CD4-positive, alpha-beta T cell (primary cell): ENCODE results near the gene DIP2C. TPM values are rescaled to one million over a fixed set of nuclear protein-coding genes. Genes with fewer than 3 reads are reported as not detected.

Experiments
- ATAC-seq: fragments of 200-7000 bp; cut with Tn5 transposase; one replicate; pipeline ENCODE4 v1.10.0; 2022; ENCODE audit warnings: mild to moderate bottlenecking; ENCODE audit not compliant: poor library complexity
- CTCF ChIA-PET: fragments of 350-600 bp; sonication (Branson Sonifier 250); formaldehyde crosslinking; loops from one replicate; lab custom pipeline; 2021; ENCODE audit warnings: antibody characterized with exemption, inconsistent platforms; lab: Charles Lee
- POLR2A ChIA-PET: fragments of 350-600 bp; sonication (Branson Sonifier 250); formaldehyde crosslinking; loops from one replicate; lab custom pipeline; 2021; ENCODE audit warnings: antibody characterized with exemption, inconsistent platforms; lab: Charles Lee
- DNase-seq, 14 experiments: peaks; one replicate each; pipeline ENCODE4 v3.0.0-alpha.2; 2013 to 2020; ENCODE audit warnings: mixed read lengths in 2 of 14
- H3K27ac ChIP-seq, 2 donors: one replicate each; pipeline versions ENCODE4 v1.5.1 to v1.7.0; 2013; ENCODE audit warnings: low read length in 2 of 2, low read depth in 1 of 2, mild to moderate bottlenecking in 1 of 2
- H3K27me3 ChIP-seq, 2 experiments: 1 replicate in 1 of 2; 2 replicates in 1 of 2; pipeline versions ENCODE4 v1.6.1 to v1.7.0; 2013; ENCODE audit warnings: low read length in 2 of 2, control low read depth in 1 of 2, mild to moderate bottlenecking in 1 of 2, moderate library complexity in 1 of 2; ENCODE audit not compliant: insufficient read depth in 2 of 2, control insufficient read depth in 1 of 2
- H3K36me3 ChIP-seq: one replicate; pipeline ENCODE4 v1.6.1; 2013; ENCODE audit warnings: low read length, control low read depth; ENCODE audit not compliant: insufficient read depth
- H3K4me1 ChIP-seq: one replicate; pipeline ENCODE4 v1.6.1; 2013; ENCODE audit warnings: low read length, control low read depth; ENCODE audit not compliant: insufficient read depth
- H3K4me3 ChIP-seq: one replicate; pipeline ENCODE4 v1.5.1; 2013; ENCODE audit warnings: mild to moderate bottlenecking, low read length, moderate library complexity
- H3K9me3 ChIP-seq, 2 experiments: 1 replicate in 1 of 2; 2 replicates in 1 of 2; pipeline versions ENCODE4 v1.6.1 to v1.7.0; 2013; ENCODE audit warnings: low read length in 2 of 2, mild to moderate bottlenecking in 2 of 2, control low read depth in 1 of 2, moderate library complexity in 1 of 2; ENCODE audit not compliant: control insufficient read depth in 1 of 2, insufficient read depth in 1 of 2
- H3K27ac Mint-ChIP-seq: one replicate; pipeline ENCODE4 v1.8.0; 2020; ENCODE audit warnings: mixed read lengths
- H3K27me3 Mint-ChIP-seq: one replicate; pipeline ENCODE4 v1.8.0; 2021; ENCODE audit warnings: mixed read lengths
- H3K36me3 Mint-ChIP-seq: one replicate; pipeline ENCODE4 v1.8.0; 2021; ENCODE audit warnings: low read depth, mixed read lengths
- H3K4me1 Mint-ChIP-seq: one replicate; pipeline ENCODE4 v1.8.0; 2021; ENCODE audit warnings: low read depth, mixed read lengths
- H3K4me3 Mint-ChIP-seq: one replicate; pipeline ENCODE4 v1.8.0; 2020; ENCODE audit warnings: mild to moderate bottlenecking, mixed read lengths
- H3K9me3 Mint-ChIP-seq: one replicate; pipeline ENCODE4 v1.8.0; 2020; ENCODE audit warnings: mixed read lengths
- CTCF ChIP-seq: fragments of 200-600 bp; IDR thresholded peaks from one replicate; pipeline ENCODE4 v1.8.0; 2022; ENCODE audit warnings: antibody characterized with exemption, mild to moderate bottlenecking
- intact Hi-C, 2 experiments: fragments of 100-400 bp; cut with DNase I in 1 of 2; cut with micrococcal nuclease in 1 of 2; formaldehyde crosslinking; loops; one replicate each; pipeline versions ENCODE4 v1.15.1 to v1.9.0; 2023 to 2025; cut with DNase I, micrococcal nuclease
- total RNA-seq, 174 experiments: library from RNA in 2 of 174; stranded (reverse) in 2 of 174; gene quantifications; one replicate each; pipeline ENCODE4 v1.2.3 and lab custom pipeline; 2021 to 2026

Gene DIP2C
- total RNA-seq, 2 experiments from 2014 or later: 4.1 TPM

DNA sequence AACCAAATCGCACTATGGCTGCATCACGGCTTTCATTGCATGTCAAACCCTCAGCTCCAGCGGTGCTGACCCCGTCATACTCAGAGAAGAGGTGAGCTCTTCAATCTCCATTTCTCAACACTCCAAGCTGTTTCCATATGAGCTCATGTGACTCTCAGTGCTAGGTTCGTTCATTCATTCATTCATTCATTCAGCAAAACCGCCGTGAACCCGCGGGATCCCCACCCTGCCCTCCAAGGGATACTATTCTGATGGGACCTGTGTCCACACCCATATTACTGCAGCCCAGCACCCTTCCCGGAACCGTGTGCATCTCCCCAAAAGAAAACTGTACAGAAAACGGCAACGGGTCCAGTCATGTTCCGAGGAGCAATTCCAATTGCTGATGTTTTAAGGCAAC is 184.7 kb downstream of the DIP2C start:
- intact Hi-C loops: no loop called here
- H3K9me3 Mint-ChIP-seq: no peaks in the 10 kb centered on the region
- no peak for TF ChIP-seq CTCF
- H3K36me3 ChIP-seq: no peaks in the 10 kb centered on the region
- peaks cover 0 to 2% of the 10 kb centered on the region in 2 experiments for H3K27me3 ChIP-seq
- H3K4me3 ChIP-seq: no peak overlapping the region
- POLR2A ChIA-PET: no interaction called here
- peaks cover 31% of the 10 kb centered on the region for H3K4me1 Mint-ChIP-seq
- peaks cover 23% of the 10 kb centered on the region for H3K4me1 ChIP-seq
- CTCF ChIA-PET: no interaction called here
- no peaks in the 10 kb centered on the region for H3K36me3 Mint-ChIP-seq
- H3K27ac ChIP-seq: no peak overlapping the region
- no peak for ATAC-seq
- H3K9me3 ChIP-seq: no peaks in the 10 kb centered on the region
- DNase-seq: no peak
- no peak overlapping the region for H3K4me3 Mint-ChIP-seq
- H3K27ac Mint-ChIP-seq: no peak overlapping the region
- H3K27me3 Mint-ChIP-seq: peaks cover 11% of the 10 kb centered on the region

GRCh38 chr10:504121-504611 is 185.3 kb downstream of the DIP2C start:
- Mint-ChIP-seq H3K4me3 (no peak overlapping the region), H3K36me3 (no peaks in the 10 kb centered on the region), H3K27ac (no peak overlapping the region), H3K9me3 (no peaks in the 10 kb centered on the region), H3K4me1 (peaks cover 31% of the 10 kb centered on the region), H3K27me3 (peaks cover 11% of the 10 kb centered on the region)
- no peak for DNase-seq
- TF ChIP-seq CTCF: no peak
- Histone ChIP-seq H3K27ac (no peak overlapping the region), H3K4me3 (no peak overlapping the region), H3K4me1 (peaks cover 25% of the 10 kb centered on the region), H3K36me3 (no peaks in the 10 kb centered on the region), H3K9me3 (no peaks in the 10 kb centered on the region), H3K27me3 (no peaks in the 10 kb centered on the region)
- POLR2A ChIA-PET: no interaction called here
- CTCF ChIA-PET: no interaction called here
- ATAC-seq: no peak
- intact Hi-C loops: no loop called here

GRCh38 chr10:501596-501995 is 187.9 kb downstream of the DIP2C start:
- Mint-ChIP-seq H3K27me3 (peaks cover 11% of the 10 kb centered on the region), H3K36me3 (no peaks in the 10 kb centered on the region), H3K9me3 (no peaks in the 10 kb centered on the region), H3K27ac (no peak overlapping the region), H3K4me3 (peak overlapping the region; percentile 13), H3K4me1 (peaks cover 31% of the 10 kb centered on the region)
- peaks cover 20% of the 10 kb centered on the region for H3K4me1 ChIP-seq
- no peaks in the 10 kb centered on the region for H3K9me3 ChIP-seq
- no peaks in the 10 kb centered on the region for H3K36me3 ChIP-seq
- no peak for TF ChIP-seq CTCF
- DNase-seq (no peak), ATAC-seq (no peak)
- no peak overlapping the region for H3K27ac ChIP-seq
- no peak overlapping the region for H3K4me3 ChIP-seq
- ChIA-PET CTCF (no interaction called here), POLR2A (interaction anchor here (1.1 kb wide), 1 partner anchor 17 kb away, joined by 4 read pairs; no protein-coding TSS in a partner anchor)
- intact Hi-C loops: no loop called here
- no peaks in the 10 kb centered on the region for H3K27me3 ChIP-seq
